Measurements from ENCODE around the gene ARHGEF10L. TPM values are rescaled to one million over a fixed set of nuclear protein-coding genes. Genes with fewer than 3 reads are reported as not detected.

Gene ARHGEF10L
- total and polyA plus RNA-seq, 3 experiments from 2014 or later: 0.24 to 0.26 TPM; not detected in 1

GRCh38 chr1:17559615-17560419 is 20.3 kb downstream of the ARHGEF10L start:
- Mint-ChIP-seq H3K36me3 (no peaks in the 10 kb centered on the region), H3K4me3 (no peak overlapping the region), H3K9me3 (no peaks in the 10 kb centered on the region), H3K4me1 (no peaks in the 10 kb centered on the region), H3K27ac (no peak overlapping the region), H3K27me3 (peaks cover 2 to 10% of the 10 kb centered on the region in 2 donors)
- H3K27ac ChIP-seq (ENCODE audit: low read depth, low read length): no peak overlapping the region
- H3K4me1 ChIP-seq (ENCODE audit: insufficient read depth, low read length): no peaks in the 10 kb centered on the region
- DNase-seq: no peak
- H3K4me3 ChIP-seq (ENCODE audit: low read length): no peak overlapping the region
- POLR2A ChIA-PET: no interaction called here
- H3K27me3 ChIP-seq (ENCODE audit: insufficient read depth, low read length, poor library complexity, severe bottlenecking): no peaks in the 10 kb centered on the region
- CTCF ChIA-PET: no interaction called here
- no peaks in the 10 kb centered on the region for H3K9me3 ChIP-seq (ENCODE audit: low read length)
- H3K36me3 ChIP-seq (ENCODE audit: insufficient read depth, low read length): no peaks in the 10 kb centered on the region

- no peak for DNase-seq
- H3K36me3 Mint-ChIP-seq: no peaks in the 10 kb centered on the region
- Histone ChIP-seq H3K27me3 (ENCODE audit: insufficient read depth, low read length, poor library complexity, severe bottlenecking) (no peaks in the 10 kb centered on the region), H3K4me3 (ENCODE audit: low read length) (no peak overlapping the region), H3K36me3 (ENCODE audit: insufficient read depth, low read length) (no peaks in the 10 kb centered on the region), H3K9me3 (ENCODE audit: low read length) (no peaks in the 10 kb centered on the region), H3K27ac (ENCODE audit: low read depth, low read length) (no peak overlapping the region), H3K4me1 (ENCODE audit: insufficient read depth, low read length) (no peaks in the 10 kb centered on the region)
- ChIA-PET CTCF (no interaction called here), POLR2A (no interaction called here)
- no peak overlapping the region for H3K27ac Mint-ChIP-seq
- no peak overlapping the region for H3K4me3 Mint-ChIP-seq
- H3K4me1 Mint-ChIP-seq: no peaks in the 10 kb centered on the region
- no peaks in the 10 kb centered on the region for H3K9me3 Mint-ChIP-seq
- H3K27me3 Mint-ChIP-seq: peaks cover 0 to 4% of the 10 kb centered on the region in 2 donors
Observed at GRCh38 chr1:17561247-17561548, 21.7 kb downstream of the ARHGEF10L start.

- H3K9me3 ChIP-seq (ENCODE audit: low read length): no peaks in the 10 kb centered on the region
- Mint-ChIP-seq H3K27me3 (peaks cover 0 to 4% of the 10 kb centered on the region in 2 donors), H3K9me3 (no peaks in the 10 kb centered on the region), H3K36me3 (no peaks in the 10 kb centered on the region), H3K4me3 (no peak overlapping the region), H3K27ac (no peak overlapping the region), H3K4me1 (no peaks in the 10 kb centered on the region)
- H3K4me1 ChIP-seq (ENCODE audit: insufficient read depth, low read length): no peaks in the 10 kb centered on the region
- H3K36me3 ChIP-seq (ENCODE audit: insufficient read depth, low read length): no peaks in the 10 kb centered on the region
- no peak overlapping the region for H3K4me3 ChIP-seq (ENCODE audit: low read length)
- ChIA-PET POLR2A (no interaction called here), CTCF (no interaction called here)
- H3K27me3 ChIP-seq (ENCODE audit: insufficient read depth, low read length, poor library complexity, severe bottlenecking): no peaks in the 10 kb centered on the region
- H3K27ac ChIP-seq (ENCODE audit: low read depth, low read length): no peak overlapping the region
- no peak for DNase-seq
Observed at GRCh38 chr1:17561561-17561985, 22.1 kb downstream of the ARHGEF10L start.

GRCh38 chr1:17562375-17562774 is 22.9 kb downstream of the ARHGEF10L start:
- no peak overlapping the region for H3K27ac Mint-ChIP-seq

GRCh38 chr1:17563494-17564281 is 24.2 kb downstream of the ARHGEF10L start:
- no peak overlapping the region for H3K27ac ChIP-seq (ENCODE audit: low read depth, low read length)
- peaks cover 1 to 4% of the 10 kb centered on the region in 2 donors for H3K27me3 Mint-ChIP-seq
- no peaks in the 10 kb centered on the region for H3K9me3 ChIP-seq (ENCODE audit: low read length)
- no peaks in the 10 kb centered on the region for H3K36me3 Mint-ChIP-seq
- no peak overlapping the region for H3K4me3 Mint-ChIP-seq
- H3K27me3 ChIP-seq (ENCODE audit: insufficient read depth, low read length, poor library complexity, severe bottlenecking): peaks cover 5% of the 10 kb centered on the region
- no peaks in the 10 kb centered on the region for H3K4me1 ChIP-seq (ENCODE audit: insufficient read depth, low read length)
- CTCF ChIA-PET: no interaction called here
- no peaks in the 10 kb centered on the region for H3K9me3 Mint-ChIP-seq
- no peak overlapping the region for H3K27ac Mint-ChIP-seq
- POLR2A ChIA-PET: no interaction called here
- H3K4me1 Mint-ChIP-seq: no peaks in the 10 kb centered on the region
- H3K36me3 ChIP-seq (ENCODE audit: insufficient read depth, low read length): no peaks in the 10 kb centered on the region
- DNase-seq: no peak
- no peak overlapping the region for H3K4me3 ChIP-seq (ENCODE audit: low read length)

More at GRCh38 chr1:17562375-17562774, 22.9 kb downstream of the ARHGEF10L start:
- H3K9me3 ChIP-seq (ENCODE audit: low read length): no peaks in the 10 kb centered on the region
- ChIA-PET POLR2A (no interaction called here), CTCF (no interaction called here)
- no peaks in the 10 kb centered on the region for H3K36me3 Mint-ChIP-seq
- no peaks in the 10 kb centered on the region for H3K27me3 ChIP-seq (ENCODE audit: insufficient read depth, low read length, poor library complexity, severe bottlenecking)
- no peak for DNase-seq
- no peaks in the 10 kb centered on the region for H3K4me1 Mint-ChIP-seq
- no peak overlapping the region for H3K27ac ChIP-seq (ENCODE audit: low read depth, low read length)
- no peaks in the 10 kb centered on the region for H3K4me1 ChIP-seq (ENCODE audit: insufficient read depth, low read length)
- peaks cover 0 to 4% of the 10 kb centered on the region in 2 donors for H3K27me3 Mint-ChIP-seq
- H3K9me3 Mint-ChIP-seq: no peaks in the 10 kb centered on the region
- no peaks in the 10 kb centered on the region for H3K36me3 ChIP-seq (ENCODE audit: insufficient read depth, low read length)
- H3K4me3 ChIP-seq (ENCODE audit: low read length): no peak overlapping the region
- H3K4me3 Mint-ChIP-seq: no peak overlapping the region

DNA sequence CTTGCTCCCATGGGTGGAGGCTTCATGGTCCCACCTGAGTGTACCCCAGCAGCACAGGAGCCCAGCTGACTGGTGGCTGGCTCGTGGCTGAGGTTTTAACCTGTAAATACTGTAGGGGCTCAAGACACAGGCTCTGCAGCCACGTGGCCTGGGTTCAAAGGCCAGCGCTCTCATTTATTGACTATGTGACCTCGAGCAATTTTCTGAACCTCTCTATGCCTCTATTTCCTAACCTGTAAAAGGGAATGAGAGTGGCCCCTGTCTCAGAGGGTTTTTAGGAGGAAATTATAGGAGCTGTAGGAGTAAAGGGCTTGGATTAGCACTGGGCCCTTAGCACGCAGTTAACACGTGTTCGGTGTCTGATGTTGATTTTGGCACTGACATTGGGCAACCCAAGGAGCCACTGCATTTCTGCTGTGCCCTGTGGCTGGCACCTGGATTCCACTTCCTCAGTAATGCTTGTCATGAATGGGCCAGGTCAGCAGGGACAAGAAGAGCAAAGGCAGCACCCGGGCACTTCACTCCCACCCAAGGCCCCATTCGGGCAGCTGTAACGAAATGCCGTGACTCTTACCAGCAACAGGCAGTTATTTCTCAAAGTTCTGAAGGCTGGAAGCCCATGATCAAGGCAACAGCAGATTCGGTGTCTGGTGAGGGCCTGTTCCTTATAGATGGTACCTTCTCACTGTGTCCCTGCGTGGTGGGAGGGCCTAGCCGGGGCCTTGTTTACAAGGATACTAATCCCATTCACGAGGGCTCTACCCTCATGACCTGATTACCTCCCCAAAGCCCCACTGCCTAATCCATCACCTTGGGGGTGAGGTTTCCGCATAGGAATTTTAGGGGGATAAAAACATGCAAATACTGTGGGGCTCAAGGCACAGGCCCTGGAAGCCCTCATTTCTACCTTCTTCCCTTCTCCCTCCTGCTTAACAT is 25.2 kb downstream of the ARHGEF10L start:
- Histone ChIP-seq H3K4me3 (ENCODE audit: low read length) (no peak overlapping the region), H3K27ac (ENCODE audit: low read depth, low read length) (no peak overlapping the region), H3K27me3 (ENCODE audit: insufficient read depth, low read length, poor library complexity, severe bottlenecking) (peaks cover 5% of the 10 kb centered on the region), H3K36me3 (ENCODE audit: insufficient read depth, low read length) (no peaks in the 10 kb centered on the region), H3K9me3 (ENCODE audit: low read length) (no peaks in the 10 kb centered on the region), H3K4me1 (ENCODE audit: insufficient read depth, low read length) (no peaks in the 10 kb centered on the region)
- no peak for DNase-seq
- ChIA-PET POLR2A (no interaction called here), CTCF (no interaction called here)
- Mint-ChIP-seq H3K4me3 (no peak overlapping the region), H3K9me3 (no peaks in the 10 kb centered on the region), H3K4me1 (no peaks in the 10 kb centered on the region), H3K27me3 (peaks cover 0 to 1% of the 10 kb centered on the region in 2 donors), H3K27ac (no peak overlapping the region), H3K36me3 (no peaks in the 10 kb centered on the region)

- H3K36me3 Mint-ChIP-seq: no peaks in the 10 kb centered on the region
- Histone ChIP-seq H3K36me3 (ENCODE audit: insufficient read depth, low read length) (no peaks in the 10 kb centered on the region), H3K4me1 (ENCODE audit: insufficient read depth, low read length) (no peaks in the 10 kb centered on the region), H3K27ac (ENCODE audit: low read depth, low read length) (no peak overlapping the region), H3K27me3 (ENCODE audit: insufficient read depth, low read length, poor library complexity, severe bottlenecking) (peaks cover 5% of the 10 kb centered on the region), H3K4me3 (ENCODE audit: low read length) (no peak overlapping the region), H3K9me3 (ENCODE audit: low read length) (no peaks in the 10 kb centered on the region)
- peaks cover 0 to 2% (median 0%) of the 10 kb centered on the region in 3 donors for H3K4me1 Mint-ChIP-seq
- no peak overlapping the region for H3K27ac Mint-ChIP-seq
- peaks cover 4 to 9% of the 10 kb centered on the region in 2 donors for H3K27me3 Mint-ChIP-seq
- ChIA-PET CTCF (no interaction called here), POLR2A (no interaction called here)
- no peaks in the 10 kb centered on the region for H3K9me3 Mint-ChIP-seq
- no peak for DNase-seq
- no peak overlapping the region for H3K4me3 Mint-ChIP-seq
Observed at GRCh38 chr1:17565461-17566252, 26.2 kb downstream of the ARHGEF10L start.
